Peyer's patch (tissue), 4 donors: ENCODE data around the gene BUD23. TPM values are rescaled to one million over a fixed set of nuclear protein-coding genes. Genes with fewer than 3 reads are reported as not detected.
"Not testable (repeated sequence)": the region's sequence is repeated elsewhere in the genome, so short reads cannot be mapped to it uniquely, and the experiment has no call there.

Source experiments
- DNase-seq, 3 donors: peaks; one replicate each; pipeline ENCODE4 v3.0.0-alpha.2; 2017 to 2019
- H3K27ac ChIP-seq, 4 donors: fragments of 200-600 bp; sonication (generic); one replicate each; pipeline ENCODE4 v1.5.1; 2016 to 2019
- H3K27me3 ChIP-seq, 2 donors: fragments of 200-600 bp; sonication (generic); one replicate each; pipeline ENCODE4 v1.5.1; 2019
- H3K36me3 ChIP-seq, 3 donors: fragments of 200-600 bp; sonication (generic); one replicate each; pipeline ENCODE4 v1.5.1; 2016 to 2019
- H3K4me1 ChIP-seq, 4 donors: fragments of 200-600 bp; sonication (generic); one replicate each; pipeline ENCODE4 v1.5.1; 2016 to 2019
- H3K4me3 ChIP-seq, 4 donors: fragments of 200-600 bp; sonication (generic); 1 replicate in 3 of 4; 2 replicates in 1 of 4; pipeline ENCODE4 v1.5.1; 2016 to 2019; ENCODE audit warnings: mild to moderate bottlenecking in 1 of 4
- H3K9me3 ChIP-seq, 4 donors: fragments of 200-600 bp; sonication (generic); one replicate each; pipeline ENCODE4 v1.5.1; 2016 to 2019; ENCODE audit warnings: mild to moderate bottlenecking in 1 of 4
- CTCF ChIP-seq, 6 experiments: fragments of 450-650 bp in 4 of 6; fragments of 200-600 bp in 2 of 6; sonication (generic) in 1 of 6; IDR thresholded peaks; one replicate each; pipeline ENCODE4 v1.5.1; 2017 to 2019; ENCODE audit warnings: antibody characterized with exemption in 6 of 6, mild to moderate bottlenecking in 3 of 6, moderate library complexity in 1 of 6
- POLR2A ChIP-seq, 2 donors: fragments of 450-650 bp; IDR thresholded peaks; one replicate each; pipeline ENCODE4 v1.5.1; 2017; ENCODE audit warnings: antibody characterized with exemption in 2 of 2, mild to moderate bottlenecking in 2 of 2, moderate library complexity in 2 of 2
- total RNA-seq, 4 donors: library from RNA; depleted of rRNA; stranded (reverse); fragments of >200 nt; gene quantifications; one replicate each; pipeline ENCODE4 v1.1.0, GENCODE V29; 2016

BUD23 gene
- total RNA-seq, 4 donors from 2014 or later = 34.5 to 48.7 (median 44.1) TPM

GRCh38 chr7:73671322-73671661 is 12.1 kb upstream of the BUD23 start:
- Histone ChIP-seq H3K27ac (no peak overlapping the region), H3K4me3 (no peak overlapping the region), H3K4me1 (peaks cover 0 to 19% (median 5%) of the 10 kb centered on the region in 4 donors), H3K36me3 (no peaks in the 10 kb centered on the region), H3K9me3 (no peaks in the 10 kb centered on the region), H3K27me3 (no peaks in the 10 kb centered on the region)
- no peak for DNase-seq
- no peak for TF ChIP-seq CTCF (IDR thresholded peaks at IDR 0.05)
- TF ChIP-seq POLR2A (IDR thresholded peaks at IDR 0.05) = no peak

- TF ChIP-seq POLR2A (IDR thresholded peaks at IDR 0.05) (no peak), CTCF (IDR thresholded peaks at IDR 0.05) (no peak)
- Histone ChIP-seq H3K4me1 (peaks cover 0 to 18% (median 5%) of the 10 kb centered on the region in 4 donors), H3K36me3 (no peaks in the 10 kb centered on the region), H3K27me3 (no peaks in the 10 kb centered on the region), H3K27ac (no peak overlapping the region), H3K4me3 (no peak overlapping the region), H3K9me3 (no peaks in the 10 kb centered on the region)
- no peak for DNase-seq
Observed at GRCh38 chr7:73671857-73672445, 11.4 kb upstream of the BUD23 start.

GRCh38 chr7:73674468-73675124 is 8.8 kb upstream of the BUD23 start:
- Histone ChIP-seq H3K4me3 (no peak overlapping the region), H3K27ac (no peak overlapping the region), H3K27me3 (no peaks in the 10 kb centered on the region), H3K4me1 (no peaks in the 10 kb centered on the region), H3K36me3 (no peaks in the 10 kb centered on the region), H3K9me3 (no peaks in the 10 kb centered on the region)
- TF ChIP-seq CTCF (IDR thresholded peaks at IDR 0.05) = no peak
- DNase-seq = no peak

- not testable (repeated sequence) for H3K36me3 ChIP-seq, H3K9me3 ChIP-seq, H3K4me3 ChIP-seq, H3K27ac ChIP-seq, H3K27me3 ChIP-seq, DNase-seq
- peaks cover 0 to 10% (median 0%) of the 10 kb centered on the region in 4 donors for H3K4me1 ChIP-seq
- peak in 3 of 6 experiments; percentile 20 to 32 (median 25) for TF ChIP-seq CTCF (IDR thresholded peaks at IDR 0.05)
Observed at GRCh38 chr7:73676062-73676461, 7.3 kb upstream of the BUD23 start.

GRCh38 chr7:73678862-73679261 is 4.5 kb upstream of the BUD23 start:
- DNase-seq = no peak
- no peaks in the 10 kb centered on the region for H3K36me3 ChIP-seq
- no peaks in the 10 kb centered on the region for H3K9me3 ChIP-seq
- peaks cover 6 to 26% (median 9%) of the 10 kb centered on the region in 4 donors for H3K4me1 ChIP-seq
- TF ChIP-seq POLR2A (IDR thresholded peaks at IDR 0.05) = no peak
- no peaks in the 10 kb centered on the region for H3K27me3 ChIP-seq
- H3K4me3 ChIP-seq = no peak overlapping the region
- H3K27ac ChIP-seq = no peak overlapping the region

GRCh38 chr7:73679709-73680108 is 3.7 kb upstream of the BUD23 start:
- Histone ChIP-seq H3K9me3 (no peaks in the 10 kb centered on the region), H3K4me1 (peaks cover 7 to 33% (median 11%) of the 10 kb centered on the region in 4 donors), H3K4me3 (no peak overlapping the region), H3K36me3 (no peaks in the 10 kb centered on the region), H3K27me3 (no peaks in the 10 kb centered on the region), H3K27ac (no peak overlapping the region)
- TF ChIP-seq CTCF (IDR thresholded peaks at IDR 0.05) (no peak), POLR2A (IDR thresholded peaks at IDR 0.05) (no peak)
- no peak for DNase-seq
